ENCODE results near the gene KCTD5. TPM values are rescaled to one million over a fixed set of nuclear protein-coding genes. Genes with fewer than 3 reads are reported as not detected.

The KCTD5 gene
- polyA plus RNA-seq, 1 donor (not counting 4 experiments of a cell fraction or from before 2014, with no cell fraction given) = 29.0 TPM

GRCh38 chr16:2757344-2757743, 75.0 kb downstream of the KCTD5 start:
- peaks cover 37 to 62% of the 10 kb centered on the region in 2 experiments for H3K36me3 ChIP-seq (ENCODE audit: control insufficient read depth in 2 of 2, extremely low read depth in 1 of 2, insufficient read depth in 2 of 2, low read length in 2 of 2)
- dilution Hi-C loops (cut with MboI; ENCODE audit: extremely low pct_ligation_motif_present, low sequenced_read_pairs) = no loop called here
- FAIRE-seq (no peak), DNase-seq (ENCODE audit: low read depth, low spot score) (no peak)
- H4K20me1 ChIP-seq (ENCODE audit: control insufficient read depth, extremely low read depth, insufficient read depth, low read length) = peaks cover 56% of the 10 kb centered on the region
- peaks cover 91% of the 10 kb centered on the region for H3K79me2 ChIP-seq (ENCODE audit: control insufficient read depth, insufficient read depth, low read length)
- H3K4me1 ChIP-seq (ENCODE audit: control insufficient read depth, extremely low read depth, insufficient read depth, low read length) = peaks cover 15% of the 10 kb centered on the region
- TF ChIP-seq CTCF (optimal IDR thresholded peaks at IDR 0.05 in 1 of 3, IDR thresholded peaks at IDR 0.05 in 1 of 3, conservative IDR thresholded peaks at IDR 0.05 in 1 of 3; ENCODE audit: extremely low read depth in 1 of 3, insufficient read depth in 2 of 3, low read length in 3 of 3) (no peak), EZH2 (IDR thresholded peaks at IDR 0.05; ENCODE audit: low read length) (no peak)
- no peak overlapping the region for H3K27ac ChIP-seq (ENCODE audit: control insufficient read depth, insufficient read depth, low read length)
- H3K9me1 ChIP-seq (ENCODE audit: control insufficient read depth, extremely low read depth, insufficient read depth, low read length) = peaks cover 6% of the 10 kb centered on the region
- no peaks in the 10 kb centered on the region for H3K9me3 ChIP-seq (ENCODE audit: control insufficient read depth, low read depth, low read length)
- H3K27me3 ChIP-seq (ENCODE audit: control insufficient read depth, extremely low read depth, insufficient read depth, low read length) = no peaks in the 10 kb centered on the region
- H2AFZ ChIP-seq (ENCODE audit: control insufficient read depth, low read length) = no peak overlapping the region
- H3K4me2 ChIP-seq (ENCODE audit: control insufficient read depth, extremely low read depth, insufficient read depth, low read depth, low read length) = no peak overlapping the region
- H3K4me3 ChIP-seq (ENCODE audit: control insufficient read depth in 2 of 3, extremely low read depth in 1 of 3, insufficient read depth in 2 of 3, low read depth in 1 of 3, low read length in 3 of 3) = no peak overlapping the region
- H3K9ac ChIP-seq (ENCODE audit: control insufficient read depth, extremely low read depth, insufficient read depth, low read length) = no peak overlapping the region

Other genes with a start within 250 kb of the KCTD5 start
- gene TEDC2, start 222.4 kb upstream of the KCTD5 start, polyA plus RNA-seq = 2.4 to 2.8 TPM (median 2.7 TPM) in 3 replicates
- not detected in 3 replicates for gene NTN3, start 211.2 kb upstream of the KCTD5 start, polyA plus RNA-seq
- gene TBC1D24, start 207.4 kb upstream of the KCTD5 start, polyA plus RNA-seq = 2.4 to 3.6 TPM (median 3.0 TPM) in 3 replicates
- gene ATP6V0C, start 168.6 kb upstream of the KCTD5 start, polyA plus RNA-seq = 10.6 to 109 TPM (median 11.4 TPM) in 3 replicates
- gene AMDHD2, start 162.2 kb upstream of the KCTD5 start, polyA plus RNA-seq = 8.9 to 26.3 TPM (median 12.0 TPM) in 3 replicates
- gene CEMP1, start 151.1 kb upstream of the KCTD5 start, polyA plus RNA-seq = not detected in 3 replicates
- 23.4 to 27.2 TPM (median 23.6 TPM) in 3 replicates for gene PDPK1, start 144.5 kb upstream of the KCTD5 start, polyA plus RNA-seq
- gene PRSS27, start 37.7 kb downstream of the KCTD5 start, polyA plus RNA-seq = 0.20 to 0.67 TPM (median 0.22 TPM) in 3 replicates
- 74.1 to 120 TPM (median 101 TPM) in 3 replicates for gene SRRM2, start 70.1 kb downstream of the KCTD5 start, polyA plus RNA-seq
- 150 to 593 TPM (median 235 TPM) in 3 replicates for gene ELOB, start 94.8 kb downstream of the KCTD5 start, polyA plus RNA-seq
- not detected in 3 replicates for gene PRSS33, start 105.0 kb downstream of the KCTD5 start, polyA plus RNA-seq
- not detected in 3 replicates for gene PRSS41, start 115.9 kb downstream of the KCTD5 start, polyA plus RNA-seq
- gene PRSS21, start 134.7 kb downstream of the KCTD5 start, polyA plus RNA-seq = 0.52 to 1.0 TPM (median 0.99 TPM) in 3 replicates
- gene ZG16B, start 147.8 kb downstream of the KCTD5 start, polyA plus RNA-seq = 1.7 to 2.6 TPM (median 2.1 TPM) in 3 replicates
- gene PRSS22, start 175.6 kb downstream of the KCTD5 start, polyA plus RNA-seq = 2.2 to 3.7 TPM (median 3.5 TPM) in 3 replicates
- 10.1 to 20.7 TPM (median 13.6 TPM) in 3 replicates for gene FLYWCH2, start 200.7 kb downstream of the KCTD5 start, polyA plus RNA-seq
- gene FLYWCH1, start 229.4 kb downstream of the KCTD5 start, polyA plus RNA-seq = 16.2 to 21.7 TPM (median 20.2 TPM) in 3 replicates

Measured in keratinocyte (primary cell).